Superior temporal gyrus (tissue), 1 donor: Measurements from ENCODE around the gene AQP10.
"Not testable (repeated sequence)": the region's sequence is repeated elsewhere in the genome, so short reads cannot be mapped to it uniquely, and the experiment has no call there.

ENCODE experiments used
- DNase-seq: peaks from one replicate; pipeline ENCODE4 v3.0.0-alpha.2; 2016; ENCODE audit errors: extremely low spot score

The AQP10 gene

DNA sequence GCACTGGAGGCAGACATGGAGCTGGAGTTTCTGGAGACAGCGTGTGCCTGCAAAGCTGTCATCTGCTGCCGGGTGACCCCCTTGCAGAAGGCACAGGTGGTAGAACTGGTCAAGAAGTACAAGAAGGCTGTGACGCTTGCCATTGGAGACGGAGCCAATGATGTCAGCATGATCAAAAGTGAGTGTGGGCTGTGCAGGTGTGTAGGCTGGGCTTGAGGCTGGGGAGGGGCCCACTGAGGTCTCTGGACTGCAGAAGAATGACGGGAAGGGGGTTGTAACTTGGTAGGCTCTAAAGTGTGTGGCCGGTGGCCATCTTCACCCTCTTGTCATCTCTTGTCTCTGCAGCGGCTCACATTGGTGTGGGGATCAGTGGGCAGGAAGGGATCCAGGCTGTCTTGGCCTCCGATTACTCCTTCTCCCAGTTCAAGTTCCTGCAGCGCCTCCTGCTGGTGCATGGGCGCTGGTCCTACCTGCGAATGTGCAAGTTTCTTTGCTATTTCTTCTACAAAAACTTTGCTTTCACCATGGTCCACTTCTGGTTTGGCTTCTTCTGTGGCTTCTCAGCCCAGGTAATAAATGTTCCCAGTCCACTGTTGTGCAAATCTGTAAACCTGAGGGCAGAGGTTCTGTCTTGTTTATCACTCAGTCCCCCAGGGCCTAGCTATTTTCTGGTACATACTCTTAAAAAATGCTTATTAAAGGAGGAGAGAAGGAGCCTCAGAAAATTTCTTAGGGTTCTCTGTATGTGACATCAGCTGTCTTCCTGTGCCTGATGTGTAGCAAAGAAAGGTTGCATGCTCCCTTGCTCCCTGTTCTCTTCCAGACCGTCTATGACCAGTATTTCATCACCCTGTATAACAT lies 24.3 kb downstream of the AQP10 start:
- DNase-seq: no peak

DNA sequence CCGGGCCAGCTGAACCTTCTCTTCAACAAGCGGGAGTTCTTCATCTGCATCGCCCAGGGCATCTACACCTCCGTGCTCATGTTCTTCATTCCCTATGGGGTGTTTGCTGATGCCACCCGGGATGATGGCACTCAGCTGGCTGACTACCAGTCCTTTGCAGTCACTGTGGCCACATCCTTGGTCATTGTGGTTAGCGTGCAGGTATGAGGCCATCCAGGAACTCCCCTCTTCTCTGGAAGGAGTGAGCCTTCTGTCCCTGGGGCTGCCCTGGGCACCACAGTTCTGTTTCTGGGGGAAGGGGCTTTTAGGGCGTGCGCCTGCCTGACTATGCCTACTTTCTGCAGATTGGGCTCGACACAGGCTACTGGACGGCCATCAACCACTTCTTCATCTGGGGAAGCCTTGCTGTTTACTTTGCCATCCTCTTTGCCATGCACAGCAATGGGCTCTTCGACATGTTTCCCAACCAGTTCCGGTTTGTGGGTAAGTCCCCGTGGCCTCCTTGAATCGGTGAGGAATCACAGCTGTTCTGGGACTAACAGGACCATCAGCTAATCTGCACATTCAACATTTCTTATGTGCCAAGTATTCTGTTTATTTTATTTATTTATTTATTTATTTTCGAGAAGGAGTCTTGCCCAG lies 25.5 kb downstream of the AQP10 start:
- no peak for DNase-seq

DNA sequence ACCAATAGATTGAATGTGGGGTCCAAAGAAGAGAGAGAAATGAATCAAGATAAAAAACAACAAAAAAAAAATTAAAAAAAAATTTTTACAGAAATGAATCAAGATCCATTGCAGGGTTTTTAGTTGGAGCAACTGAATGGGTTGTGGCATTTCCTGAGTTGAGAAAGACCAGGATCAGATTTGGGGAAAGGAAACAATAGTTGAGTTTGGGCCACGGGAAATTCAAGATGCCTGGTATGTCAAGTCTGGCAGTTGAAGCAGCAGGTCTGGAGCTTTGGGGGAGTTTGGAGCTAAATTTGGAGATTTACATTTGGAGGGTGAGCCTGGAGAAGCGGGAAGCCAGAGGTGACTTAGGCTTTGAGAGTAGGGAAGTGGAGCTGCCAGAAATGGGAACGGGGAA lies 27.1 kb downstream of the AQP10 start:
- no peak for DNase-seq

DNA sequence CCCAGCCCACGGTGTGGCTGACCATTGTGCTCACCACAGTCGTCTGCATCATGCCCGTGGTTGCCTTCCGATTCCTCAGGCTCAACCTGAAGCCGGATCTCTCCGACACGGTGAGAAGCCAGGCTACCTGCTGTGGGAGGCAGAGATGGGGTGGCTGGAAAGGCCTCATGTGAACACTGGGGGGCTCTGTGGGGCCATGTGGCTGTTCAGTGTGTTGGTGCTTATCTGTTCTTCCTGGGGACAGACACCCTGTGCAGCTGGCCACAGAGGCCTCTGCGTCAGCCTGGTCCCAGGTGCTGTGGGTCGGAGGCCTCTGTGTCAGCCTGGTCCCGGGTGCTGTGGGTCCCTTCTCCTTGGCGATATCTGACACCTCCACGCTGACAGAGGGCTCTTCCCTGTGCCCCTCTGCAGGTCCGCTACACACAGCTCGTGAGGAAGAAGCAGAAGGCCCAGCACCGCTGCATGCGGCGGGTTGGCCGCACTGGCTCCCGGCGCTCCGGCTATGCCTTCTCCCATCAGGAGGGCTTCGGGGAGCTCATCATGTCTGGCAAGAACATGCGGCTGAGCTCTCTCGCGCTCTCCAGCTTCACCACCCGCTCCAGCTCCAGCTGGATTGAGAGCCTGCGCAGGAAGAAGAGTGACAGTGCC lies 27.7 kb downstream of the AQP10 start:
- DNase-seq: no peak

DNA sequence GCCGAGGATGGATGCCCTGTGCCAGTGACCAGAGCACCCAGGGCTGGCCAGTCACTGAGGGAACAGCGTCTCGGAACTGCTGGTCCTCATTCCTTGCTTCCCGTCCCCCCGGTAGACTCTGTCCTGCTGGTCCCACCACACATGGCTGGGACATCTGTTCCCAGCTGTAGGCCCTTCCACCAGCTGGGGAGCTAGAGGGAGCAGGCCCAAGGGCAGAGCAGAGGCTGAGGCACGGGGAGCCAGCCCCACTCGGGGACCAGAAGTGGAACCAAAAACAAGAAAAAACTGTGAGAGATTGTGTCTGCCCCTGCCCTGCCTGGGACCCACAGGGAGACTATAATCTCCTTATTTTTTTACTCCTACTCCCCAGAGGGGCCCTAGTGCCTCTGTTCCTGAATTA lies 28.2 kb downstream of the AQP10 start:
- no peak for DNase-seq

DNA sequence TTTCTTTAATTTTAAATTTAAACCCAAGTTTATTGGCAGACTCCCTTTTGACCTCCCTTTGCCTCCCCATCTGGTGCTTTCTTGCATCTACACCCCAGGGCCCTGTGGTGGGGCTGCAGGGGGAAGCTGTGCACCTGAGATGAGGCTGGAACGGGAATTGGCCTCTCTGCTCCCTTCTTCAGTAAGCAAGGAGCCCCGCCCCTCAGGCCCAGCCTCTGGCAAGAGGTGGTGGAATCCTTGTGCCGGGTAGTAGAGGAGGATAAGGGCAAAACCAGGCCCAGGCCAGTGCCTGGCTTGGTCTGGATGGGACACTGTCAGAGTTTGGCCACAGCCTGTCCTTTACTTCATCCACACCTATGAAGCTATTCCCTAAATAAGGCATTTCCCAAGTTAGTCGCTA lies 29.5 kb downstream of the AQP10 start:
- DNase-seq: no peak

DNA sequence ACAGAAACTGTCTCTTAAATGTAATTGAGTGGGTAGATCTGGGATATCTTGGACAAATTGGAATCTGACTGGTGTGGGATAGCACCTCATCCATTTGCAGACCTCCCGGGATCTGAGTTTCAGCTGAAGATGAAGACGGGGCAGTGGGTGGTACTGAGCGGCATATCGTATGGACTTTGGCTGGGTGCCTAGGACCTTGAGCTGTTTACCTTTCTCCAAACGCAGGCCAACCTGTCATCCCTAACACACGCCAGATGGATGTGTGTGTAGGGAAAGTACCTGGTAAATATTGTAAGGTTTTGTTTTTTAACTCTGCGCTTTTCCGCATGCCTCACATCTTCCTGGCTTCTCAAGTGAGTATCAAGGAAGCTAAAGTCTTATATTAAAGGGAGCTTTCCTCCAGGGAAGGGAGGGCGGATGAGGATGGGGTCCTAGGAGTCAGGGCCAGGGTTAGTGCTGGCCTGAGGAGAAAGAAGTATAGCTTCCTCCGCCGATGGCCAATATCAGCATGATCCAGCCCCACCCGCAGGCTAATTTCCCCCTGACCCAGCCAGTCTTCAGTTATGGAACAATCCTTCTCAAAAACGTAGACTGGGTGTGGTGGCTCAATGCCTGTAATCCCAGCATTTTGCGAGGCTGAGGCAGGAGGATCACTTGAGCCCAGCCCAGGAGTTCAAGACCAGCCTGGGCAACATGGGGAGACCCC lies 30.6 kb downstream of the AQP10 start:
- no peak for DNase-seq

DNA sequence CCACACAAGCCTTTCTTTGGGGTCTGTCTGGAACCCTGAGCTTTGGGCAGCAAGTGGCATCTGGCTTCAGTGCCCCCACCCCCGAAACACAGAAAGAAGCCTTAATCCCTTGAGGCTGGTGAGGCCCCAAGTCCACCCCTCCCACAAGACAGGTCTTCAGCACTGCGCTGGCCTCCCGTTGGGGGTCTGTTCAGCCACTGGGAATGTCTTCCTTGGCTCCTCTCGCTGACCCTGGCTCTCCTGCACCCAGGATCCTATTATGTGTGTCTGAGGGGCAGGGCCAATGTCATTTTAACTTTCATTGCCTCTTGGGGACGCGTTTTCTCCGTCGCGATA lies 31.3 kb downstream of the AQP10 start:
- no peak for DNase-seq

DNA sequence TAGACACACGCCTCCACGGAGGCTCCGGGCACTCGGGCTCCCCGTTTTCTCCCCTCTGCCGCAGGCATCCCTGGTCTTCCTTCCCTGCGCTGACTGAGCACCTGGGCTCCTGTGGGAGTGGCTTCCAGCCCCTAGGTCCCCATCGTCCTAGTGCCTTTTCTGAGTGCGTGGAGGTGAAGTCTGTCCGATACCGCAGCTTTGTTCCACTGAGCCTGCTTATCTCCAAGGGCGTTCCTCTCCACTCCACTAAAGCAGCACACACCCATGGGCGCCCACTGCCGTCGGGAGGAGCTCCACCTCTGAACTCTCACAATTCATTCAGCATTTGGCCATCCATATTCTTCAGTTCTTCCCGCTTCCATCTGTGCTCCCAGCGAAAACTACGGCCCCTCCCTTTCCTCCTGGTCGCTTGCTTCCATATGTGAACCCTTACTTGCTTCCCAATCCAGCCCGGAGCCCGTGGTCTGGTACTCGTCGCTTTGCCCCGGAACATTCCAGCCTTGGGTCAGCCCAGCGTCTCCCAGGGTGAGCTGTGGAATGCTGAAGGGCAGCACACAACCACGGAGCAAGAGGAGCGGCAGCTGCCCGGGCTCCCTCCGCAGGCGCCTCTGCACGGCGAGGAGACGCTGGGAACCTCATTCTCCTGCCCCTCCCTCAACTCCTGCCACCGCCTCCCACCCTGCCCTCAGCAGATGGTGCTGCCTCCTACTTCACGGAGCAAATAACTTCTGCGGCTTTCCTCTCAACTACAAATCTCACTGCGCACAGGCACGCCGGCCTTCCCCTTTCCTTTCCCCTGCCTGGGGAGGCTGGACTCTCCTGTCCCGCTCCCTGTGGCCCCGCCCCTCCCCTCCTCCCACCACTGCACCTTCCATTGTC lies 31.9 kb downstream of the AQP10 start:
- no peak for DNase-seq

DNA sequence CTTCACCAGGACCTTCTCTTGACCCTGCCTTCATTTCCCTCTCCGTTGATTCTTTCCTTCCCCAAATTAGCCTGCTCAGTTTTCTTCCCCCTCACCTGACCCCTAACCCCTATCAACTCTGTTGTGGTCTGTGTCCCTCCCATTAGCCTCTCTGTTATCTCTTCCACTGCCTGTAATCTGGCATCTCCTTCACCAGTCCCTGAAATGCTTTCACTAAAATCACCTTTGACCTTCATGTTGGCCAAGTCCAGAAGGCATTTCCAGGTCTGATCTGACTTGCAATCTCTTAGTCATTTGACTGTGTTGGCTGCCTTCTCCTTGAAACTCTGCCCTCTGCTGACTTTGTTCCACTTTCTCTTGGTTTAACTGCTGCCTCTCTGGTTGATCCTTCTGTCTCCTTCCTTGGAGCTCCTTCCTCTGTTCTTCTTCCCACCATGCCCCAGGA lies 32.6 kb downstream of the AQP10 start:
- no peak for DNase-seq

DNA sequence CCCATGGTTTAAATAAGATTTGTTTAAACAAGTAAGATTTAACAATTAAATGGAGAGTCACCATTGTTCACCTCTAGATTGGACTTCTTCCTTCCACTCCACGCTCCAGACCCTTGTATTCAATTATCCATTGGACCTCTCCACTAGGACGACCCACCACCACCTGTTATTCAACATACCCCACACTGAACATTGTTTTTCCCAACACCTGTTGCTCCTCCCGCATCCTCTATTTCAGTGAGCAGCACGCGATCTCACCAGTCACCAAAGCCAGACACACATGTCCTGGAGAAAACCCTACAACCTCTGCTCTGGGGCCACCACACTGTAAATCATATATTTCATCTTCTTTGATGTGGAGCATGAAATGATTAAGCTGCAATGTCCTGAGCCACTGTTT lies 33.1 kb downstream of the AQP10 start:
- no peak for DNase-seq

DNA sequence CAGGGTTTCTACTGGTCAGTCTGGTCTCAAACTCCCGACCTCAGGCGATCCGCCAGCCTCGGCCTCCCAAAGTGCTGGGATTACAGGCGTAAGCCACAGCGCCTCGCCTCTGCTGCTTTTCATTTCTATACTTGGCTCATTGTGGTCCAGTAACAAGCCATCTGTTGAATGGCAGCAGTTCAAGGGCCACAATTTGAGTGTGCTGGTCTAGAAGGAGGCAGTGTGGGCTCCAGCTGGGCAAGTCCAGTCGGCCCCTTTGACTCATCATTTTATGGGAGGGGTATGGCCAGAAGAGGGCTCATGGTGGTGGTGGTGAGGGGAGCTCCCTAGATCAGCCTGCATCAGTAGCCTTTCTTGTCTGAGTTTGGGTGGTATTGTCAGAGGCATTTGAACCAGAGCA lies 37.6 kb downstream of the AQP10 start:
- DNase-seq: no peak

DNA sequence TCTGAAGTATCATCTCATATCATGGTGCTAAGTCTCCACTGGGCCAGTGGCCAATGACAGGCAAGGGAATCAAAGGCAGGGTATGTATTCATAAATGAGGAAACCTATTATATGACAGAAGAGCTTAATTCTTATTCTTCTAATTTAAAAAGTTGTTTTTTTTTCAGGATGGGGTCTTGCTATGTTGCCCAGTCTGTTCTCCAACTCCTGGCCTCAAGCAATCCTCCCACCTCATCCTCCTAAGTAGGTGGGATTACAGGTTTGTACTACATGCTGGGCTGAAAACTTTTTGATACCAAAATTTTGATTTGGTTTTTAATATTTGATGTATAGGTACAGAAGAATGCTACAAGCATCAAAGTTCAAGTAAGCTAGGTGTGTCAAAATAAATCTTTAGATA lies 39.4 kb downstream of the AQP10 start:
- no peak for DNase-seq

DNA sequence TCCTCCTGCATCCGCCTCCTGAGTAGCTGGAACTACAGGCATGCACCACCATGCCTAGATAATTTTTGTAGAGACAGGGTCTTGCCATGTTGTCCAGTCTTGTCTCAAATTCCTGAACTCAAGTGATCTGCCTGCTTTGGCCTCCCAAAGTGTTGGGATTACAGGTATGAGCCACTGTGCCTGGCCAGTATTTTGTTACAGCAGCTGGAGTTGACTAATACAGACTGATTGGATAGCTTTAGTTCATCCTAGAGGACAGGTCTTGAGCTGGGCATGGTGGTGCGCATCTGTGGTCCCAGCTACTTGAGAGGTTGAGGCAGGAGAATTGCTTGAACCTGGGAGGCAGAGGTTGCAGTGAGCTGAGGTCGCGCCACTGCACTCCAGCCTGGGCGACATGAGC lies 40.0 kb downstream of the AQP10 start:
- DNase-seq: not testable (repeated sequence)

DNA sequence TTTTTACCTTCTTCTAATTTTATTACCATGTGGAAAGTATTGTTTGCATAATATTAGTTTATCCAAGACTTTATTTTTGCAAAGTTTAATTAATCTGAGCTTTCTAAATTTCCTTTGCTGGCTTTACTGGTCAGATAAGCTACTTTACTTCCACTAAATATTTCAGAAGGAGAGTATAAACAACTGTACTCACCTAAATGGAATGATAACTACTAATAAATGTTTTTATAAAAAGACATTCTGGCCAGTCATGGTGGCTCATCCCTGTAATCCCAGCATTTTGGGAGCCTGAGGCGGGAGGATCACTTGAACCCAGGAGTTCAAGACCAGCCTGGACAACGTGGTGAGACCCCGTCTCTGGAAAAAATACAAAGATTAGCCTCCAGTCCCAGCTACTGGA lies 40.5 kb downstream of the AQP10 start:
- DNase-seq: no peak

DNA sequence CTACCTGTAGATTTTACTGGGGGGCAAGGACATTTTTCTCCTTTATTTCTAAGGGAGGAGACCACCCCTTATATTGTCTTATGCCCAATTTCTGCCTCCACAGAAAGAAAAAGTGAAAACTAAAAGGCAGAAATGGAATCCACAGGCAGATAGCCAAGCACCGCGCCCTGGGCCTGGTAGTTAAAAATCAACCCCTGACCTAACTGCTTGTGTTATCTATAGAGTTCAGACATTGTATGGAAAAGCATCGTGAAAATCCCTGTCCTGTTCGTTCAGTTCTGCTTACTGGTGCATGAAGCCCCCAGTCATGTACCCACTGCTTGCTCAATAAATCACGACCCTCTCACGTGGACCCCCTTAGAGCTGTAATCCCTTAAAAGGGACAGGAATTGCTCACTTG lies 50.5 kb downstream of the AQP10 start:
- no peak for DNase-seq

DNA sequence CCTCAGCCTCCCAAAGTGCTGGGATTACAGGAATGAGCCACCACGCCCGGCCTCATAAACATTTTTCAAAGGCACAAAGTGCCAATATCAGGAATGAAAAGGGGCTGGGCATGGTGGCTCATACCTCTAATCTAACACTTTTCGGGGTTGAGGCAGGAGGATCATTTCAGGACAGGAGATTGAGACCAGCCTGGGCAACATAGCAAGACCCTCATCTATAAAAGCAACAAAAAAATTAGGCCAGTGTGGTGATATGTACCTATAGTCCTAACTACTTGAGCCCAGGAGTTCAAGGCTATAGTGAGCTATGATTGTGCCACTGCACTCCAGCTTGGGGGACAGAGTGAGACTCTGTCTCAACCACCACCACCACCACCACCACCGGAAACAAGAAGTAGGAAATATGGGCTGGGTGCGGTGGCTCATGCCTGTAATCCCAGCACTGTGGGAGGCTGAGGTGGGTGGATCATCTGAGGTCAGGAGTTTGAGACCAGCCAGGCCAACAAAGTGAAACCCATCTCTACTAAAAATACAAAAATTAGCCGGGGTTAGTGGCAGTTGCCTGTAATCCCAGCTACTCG lies 53.0 kb downstream of the AQP10 start:
- not testable (repeated sequence) for DNase-seq
